Right atrium auricular region (tissue), 2 donors: Measurements from ENCODE around the gene MTFP1. TPM values are rescaled to one million over a fixed set of nuclear protein-coding genes. Genes with fewer than 3 reads are reported as not detected.

Source experiments
- DNase-seq: peaks from one replicate; pipeline ENCODE4 v3.0.0-alpha.2; 2019; ENCODE audit warnings: low spot score
- H3K27ac ChIP-seq, 2 donors: fragments of 200-600 bp; sonication (generic); 1 replicate in 1 of 2; 2 replicates in 1 of 2; pipeline ENCODE4 v1.5.1; 2016 to 2019
- H3K27me3 ChIP-seq, 2 donors: fragments of 200-600 bp; sonication (generic); one replicate each; pipeline versions ENCODE4 v1.5.1 to v1.6.0; 2017 to 2019
- H3K36me3 ChIP-seq: fragments of 200-600 bp; sonication (generic); one replicate; pipeline ENCODE4 v1.5.1; 2016
- H3K4me1 ChIP-seq, 2 donors: fragments of 200-600 bp; sonication (generic); one replicate each; pipeline versions ENCODE4 v1.5.1 to v1.6.0; 2017 to 2019
- H3K4me3 ChIP-seq, 2 donors: fragments of 200-600 bp; sonication (generic); 1 replicate in 1 of 2; 2 replicates in 1 of 2; pipeline ENCODE4 v1.5.1; 2017 to 2019; ENCODE audit warnings: mild to moderate bottlenecking in 1 of 2, moderate library complexity in 1 of 2
- H3K9me3 ChIP-seq, 2 donors: fragments of 200-600 bp; sonication (generic); one replicate each; pipeline ENCODE4 v1.5.1; 2019
- total RNA-seq, 2 donors: library from RNA; depleted of rRNA; stranded (reverse); fragments of >200 nt; gene quantifications; one replicate each; pipeline ENCODE4 v1.1.0, GENCODE V29; 2016
- TF ChIP-seq, protein P1 (sequence below), 2 donors: fragments of 200-600 bp; sonication (generic); IDR thresholded peaks; one replicate each; pipeline ENCODE4 v1.5.1; 2019; ENCODE audit warnings: antibody characterized with exemption in 2 of 2

Gene MTFP1
- total RNA-seq, 2 donors from 2014 or later, result 18.4 to 38.8 TPM

DNA sequence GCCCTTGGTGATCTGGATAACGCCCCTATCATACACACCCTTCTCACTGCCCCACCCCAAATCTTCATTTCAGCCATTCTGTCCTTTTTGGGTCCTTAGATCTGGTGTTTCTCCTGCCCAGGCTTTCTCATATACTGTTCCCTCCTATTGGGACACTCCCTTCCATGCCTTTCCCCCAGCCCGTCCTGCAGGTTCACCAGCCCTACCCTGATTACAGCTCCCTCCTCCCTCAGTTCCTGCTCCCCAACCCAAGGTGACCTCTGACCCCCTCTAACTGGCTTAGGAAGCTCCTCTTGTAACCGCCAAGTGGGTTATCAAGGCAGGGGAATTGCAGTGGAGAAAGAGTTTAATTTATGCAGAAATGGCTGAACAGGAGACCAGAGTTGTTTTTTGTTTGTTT is 13.0 kb downstream of the MTFP1 start:
- Histone ChIP-seq H3K27me3 (no peaks in the 10 kb centered on the region), H3K36me3 (no peaks in the 10 kb centered on the region), H3K4me1 (no peaks in the 10 kb centered on the region), H3K27ac (no peak overlapping the region), H3K4me3 (no peak overlapping the region), H3K9me3 (no peaks in the 10 kb centered on the region)
- DNase-seq, result no peak
- TF ChIP-seq, protein P1, sequence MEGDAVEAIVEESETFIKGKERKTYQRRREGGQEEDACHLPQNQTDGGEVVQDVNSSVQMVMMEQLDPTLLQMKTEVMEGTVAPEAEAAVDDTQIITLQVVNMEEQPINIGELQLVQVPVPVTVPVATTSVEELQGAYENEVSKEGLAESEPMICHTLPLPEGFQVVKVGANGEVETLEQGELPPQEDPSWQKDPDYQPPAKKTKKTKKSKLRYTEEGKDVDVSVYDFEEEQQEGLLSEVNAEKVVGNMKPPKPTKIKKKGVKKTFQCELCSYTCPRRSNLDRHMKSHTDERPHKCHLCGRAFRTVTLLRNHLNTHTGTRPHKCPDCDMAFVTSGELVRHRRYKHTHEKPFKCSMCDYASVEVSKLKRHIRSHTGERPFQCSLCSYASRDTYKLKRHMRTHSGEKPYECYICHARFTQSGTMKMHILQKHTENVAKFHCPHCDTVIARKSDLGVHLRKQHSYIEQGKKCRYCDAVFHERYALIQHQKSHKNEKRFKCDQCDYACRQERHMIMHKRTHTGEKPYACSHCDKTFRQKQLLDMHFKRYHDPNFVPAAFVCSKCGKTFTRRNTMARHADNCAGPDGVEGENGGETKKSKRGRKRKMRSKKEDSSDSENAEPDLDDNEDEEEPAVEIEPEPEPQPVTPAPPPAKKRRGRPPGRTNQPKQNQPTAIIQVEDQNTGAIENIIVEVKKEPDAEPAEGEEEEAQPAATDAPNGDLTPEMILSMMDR (IDR thresholded peaks at IDR 0.05), result no peak

DNA sequence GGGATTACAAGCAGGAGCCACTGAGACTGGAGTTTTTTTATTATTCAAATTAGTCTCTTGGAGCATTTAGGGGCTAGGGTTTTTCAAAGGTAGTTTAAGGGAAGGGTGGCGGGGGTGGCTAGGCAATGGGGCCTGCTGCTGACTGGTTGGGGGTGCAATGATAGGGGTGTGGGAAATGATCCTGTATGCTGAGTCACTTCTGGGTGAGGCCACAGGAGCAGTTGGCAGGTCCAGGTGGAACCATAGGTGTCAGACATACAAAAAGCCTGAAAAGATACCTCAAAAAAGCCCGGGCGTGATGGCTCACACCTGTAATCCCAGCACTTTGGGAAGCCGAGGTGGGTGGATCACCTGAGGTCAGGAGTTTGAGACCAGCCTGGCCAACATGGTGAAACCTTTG is 13.7 kb downstream of the MTFP1 start:
- H3K27ac ChIP-seq, result no peak overlapping the region
- H3K27me3 ChIP-seq, result no peaks in the 10 kb centered on the region
- no peak for DNase-seq

DNA sequence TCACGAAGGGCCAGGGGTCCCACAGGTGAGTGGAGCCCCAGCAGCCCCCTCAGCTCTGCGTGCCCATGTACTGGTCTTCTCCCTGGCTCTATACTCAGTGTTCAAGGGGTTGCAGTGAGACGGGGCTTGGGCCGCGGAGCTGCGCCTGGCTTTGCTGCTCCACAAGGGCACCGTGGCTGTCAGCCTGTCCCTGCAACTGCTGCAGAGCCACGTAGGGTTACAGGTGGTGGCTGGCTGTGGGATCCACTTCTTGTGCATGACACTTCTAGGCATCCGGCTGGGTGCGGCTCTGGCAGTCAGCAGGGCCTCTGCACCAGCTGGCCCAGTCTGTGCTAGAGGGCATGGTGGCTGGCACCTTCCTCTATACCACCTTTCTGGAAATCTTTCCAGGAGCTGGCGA is 14.3 kb downstream of the MTFP1 start:
- no peak for DNase-seq
- H3K27me3 ChIP-seq, result no peaks in the 10 kb centered on the region
- H3K9me3 ChIP-seq, result no peaks in the 10 kb centered on the region
- TF ChIP-seq, protein P1 (IDR thresholded peaks at IDR 0.05), result no peak
- no peaks in the 10 kb centered on the region for H3K36me3 ChIP-seq
- no peaks in the 10 kb centered on the region for H3K4me1 ChIP-seq
- no peak overlapping the region for H3K4me3 ChIP-seq
- H3K27ac ChIP-seq, result no peak overlapping the region

More for the DNA sequence above, 13.7 kb downstream of the MTFP1 start:
- Histone ChIP-seq H3K4me1 (no peaks in the 10 kb centered on the region), H3K9me3 (no peaks in the 10 kb centered on the region), H3K4me3 (no peak overlapping the region), H3K36me3 (no peaks in the 10 kb centered on the region)
- TF ChIP-seq, protein P1 (IDR thresholded peaks at IDR 0.05), result no peak

DNA sequence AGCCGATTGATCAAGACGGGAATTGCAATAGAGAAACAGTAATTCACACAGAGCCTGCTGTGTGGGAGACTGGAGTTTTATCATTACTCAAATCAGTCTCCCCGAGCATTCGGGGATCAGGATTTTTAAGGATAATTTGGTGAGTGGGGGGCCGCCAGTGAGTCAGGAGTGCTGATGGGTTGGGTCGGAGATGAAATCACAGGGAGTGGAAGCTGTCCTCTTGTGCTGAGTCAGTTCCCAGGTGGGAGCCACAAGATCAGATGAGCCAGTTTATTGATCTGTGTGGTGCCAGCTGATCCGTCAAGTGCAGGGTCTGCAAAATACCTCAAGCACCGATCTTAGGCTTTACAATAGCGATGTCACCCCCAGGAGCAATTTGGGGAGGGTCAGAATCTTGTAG is 15.5 kb downstream of the MTFP1 start:
- DNase-seq, result no peak
- Histone ChIP-seq H3K36me3 (no peaks in the 10 kb centered on the region), H3K27me3 (no peaks in the 10 kb centered on the region), H3K27ac (no peak overlapping the region), H3K9me3 (no peaks in the 10 kb centered on the region), H3K4me1 (no peaks in the 10 kb centered on the region), H3K4me3 (no peak overlapping the region)
- TF ChIP-seq, protein P1 (IDR thresholded peaks at IDR 0.05), result no peak

DNA sequence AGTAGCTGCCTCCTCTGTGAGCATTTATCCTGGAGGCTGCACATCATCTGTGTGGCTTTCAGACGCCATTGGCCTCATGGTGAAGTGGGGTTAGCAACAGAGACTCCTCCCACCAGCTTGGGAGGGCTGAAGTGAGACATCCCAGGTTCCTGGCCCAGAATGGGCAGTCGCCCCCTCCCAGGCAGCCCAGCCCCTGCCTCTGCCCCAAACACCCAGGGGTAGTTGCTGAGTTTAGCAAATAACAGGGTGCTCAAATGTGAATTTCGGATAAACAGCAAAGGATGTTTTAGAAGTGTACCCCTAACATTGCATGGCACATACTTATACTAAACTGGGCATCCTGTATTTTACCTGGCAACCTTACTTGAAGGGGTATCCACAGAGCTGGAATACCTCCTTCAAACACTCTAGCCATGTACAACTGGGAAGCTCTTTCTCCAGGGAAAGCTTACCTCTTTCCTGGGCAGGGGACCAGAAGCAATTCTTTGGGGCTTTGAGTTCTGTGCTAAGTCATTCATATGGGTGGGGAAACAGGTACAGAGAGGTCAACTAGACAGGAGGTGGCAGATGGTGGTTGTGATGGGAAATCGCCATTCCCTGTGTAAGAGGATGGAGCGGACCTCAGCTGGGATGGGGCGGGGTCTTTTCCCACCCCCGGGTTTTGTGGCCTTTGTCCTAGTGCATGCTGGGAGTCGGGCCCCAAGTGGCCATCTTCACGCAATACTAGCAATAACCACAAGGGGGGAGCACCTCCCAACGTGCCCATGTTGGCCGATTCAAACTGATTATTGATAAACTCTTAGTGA is 19.3 kb downstream of the MTFP1 start:
- Histone ChIP-seq H3K36me3 (no peaks in the 10 kb centered on the region), H3K4me1 (no peaks in the 10 kb centered on the region), H3K27ac (no peak overlapping the region), H3K4me3 (no peak overlapping the region), H3K27me3 (no peaks in the 10 kb centered on the region), H3K9me3 (no peaks in the 10 kb centered on the region)
- TF ChIP-seq, protein P1 (IDR thresholded peaks at IDR 0.05), result peak; percentile 22 to 80
- DNase-seq, result no peak
